Sigmoid colon (tissue), 7 donors: Measurements from ENCODE around the gene SHROOM4. TPM values are rescaled to one million over a fixed set of nuclear protein-coding genes. Genes with fewer than 3 reads are reported as not detected.

Experiments
- DNase-seq: peaks from one replicate; pipeline ENCODE4 v3.0.0-alpha.2; 2019
- H3K27ac ChIP-seq, 4 donors: fragments of 200-600 bp; sonication (generic); one replicate each; pipeline ENCODE4 v1.5.1; 2016 to 2019; ENCODE audit warnings: mild to moderate bottlenecking in 1 of 4
- H3K27me3 ChIP-seq, 3 donors: fragments of 200-600 bp; sonication (generic); one replicate each; pipeline ENCODE4 v1.5.1; 2019; ENCODE audit warnings: mild to moderate bottlenecking in 1 of 3
- H3K36me3 ChIP-seq, 4 donors: fragments of 200-600 bp; sonication (generic); one replicate each; pipeline ENCODE4 v1.5.1; 2016 to 2019
- H3K4me1 ChIP-seq, 4 donors: fragments of 200-600 bp; sonication (generic); one replicate each; pipeline ENCODE4 v1.5.1; 2017 to 2019
- H3K4me3 ChIP-seq, 4 donors: fragments of 200-600 bp; sonication (generic); one replicate each; pipeline ENCODE4 v1.5.1; 2017 to 2019; ENCODE audit warnings: mild to moderate bottlenecking in 2 of 4, moderate library complexity in 1 of 4
- H3K9me3 ChIP-seq, 4 donors: fragments of 200-600 bp in 3 of 4; sonication (generic) in 3 of 4; one replicate each; pipeline versions ENCODE4 v1.5.1 to v1.6.1; 2013 to 2019
- EP300 ChIP-seq, 4 donors: sonication (generic); formaldehyde crosslinking; IDR thresholded peaks; one replicate each; pipeline ENCODE4 v1.6.1; 2017; ENCODE audit warnings: antibody characterized with exemption in 4 of 4
- POLR2A ChIP-seq, 2 donors: fragments of 450-650 bp; IDR thresholded peaks; one replicate each; pipeline ENCODE4 v1.6.1; 2016; ENCODE audit warnings: antibody characterized with exemption in 2 of 2, mild to moderate bottlenecking in 2 of 2, moderate library complexity in 2 of 2
- POLR2AphosphoS5 ChIP-seq, 4 donors: sonication (generic); formaldehyde crosslinking; IDR thresholded peaks; one replicate each; pipeline ENCODE4 v1.6.1; 2017; ENCODE audit warnings: antibody characterized with exemption in 4 of 4
- WGBS, 2 donors: extraction: QIAGEN DNeasy Blood & Tissue Kit; methylation state at CpG; one replicate each; pipeline ENCODE4 v1.1.7; 2013; 5-methylcytosine and 5-hydroxymethylcytosine counted together
- intact Hi-C: fragments of 100-400 bp; cut with DNase I; formaldehyde crosslinking; loops from one replicate; pipeline ENCODE4 v1.15.1; 2023
- polyA plus RNA-seq, 3 donors: library from polyadenylated mRNA; stranded (reverse); fragments of 200-250 nt; gene quantifications; one replicate each; pipeline ENCODE4 v1.2.3, GENCODE V29; 2013
- total RNA-seq, 4 donors: library from RNA; depleted of rRNA; stranded (reverse); fragments of >200 nt; gene quantifications; one replicate each; pipeline ENCODE4 v1.1.0, GENCODE V29; 2016
- TF ChIP-seq, protein P1 (sequence below), 4 experiments: fragments of 450-650 bp in 3 of 4; fragments of 200-600 bp in 1 of 4; IDR thresholded peaks; one replicate each; pipeline ENCODE4 v1.5.1; 2016 to 2019; ENCODE audit warnings: antibody characterized with exemption in 4 of 4, mild to moderate bottlenecking in 3 of 4, moderate library complexity in 2 of 4
- donor health status: healthy with polysubstance abuse.
- donor health status: Bipolar disorder and iron deficiency.
- donor health status: healthy.

Gene SHROOM4
- total and polyA plus RNA-seq, 7 donors = 0.46 to 6.1 (median 3.3) TPM; not detected in 1

DNA sequence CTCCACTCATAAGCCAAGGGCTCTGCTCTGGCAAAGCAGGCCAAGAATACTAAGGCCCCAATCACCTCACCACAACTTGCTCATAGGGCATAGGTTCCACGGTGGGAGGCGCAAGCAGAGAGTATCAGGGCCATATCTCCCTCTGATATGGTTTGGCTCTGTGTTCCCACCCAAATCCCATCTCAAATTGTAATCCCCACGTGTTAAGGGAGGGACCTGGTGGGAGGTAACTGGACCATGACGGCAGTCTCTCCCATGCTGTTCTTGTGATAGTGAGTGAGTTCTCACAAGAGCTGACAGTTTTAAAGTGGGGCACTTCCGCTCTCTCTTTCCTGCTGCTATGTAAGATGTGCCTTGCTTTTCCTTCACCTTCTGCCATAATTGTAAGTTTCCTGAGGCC, 88.7 kb downstream of the SHROOM4 start:
- WGBS, 2 donors = 94 to 95% methylated on average over 5 of the region's 5 CpGs
- no peak overlapping the region for H3K27ac ChIP-seq
- no peak overlapping the region for H3K4me3 ChIP-seq
- intact Hi-C loops = no loop called here
- DNase-seq = no peak
- no peak for TF ChIP-seq POLR2A (IDR thresholded peaks at IDR 0.05)
- TF ChIP-seq EP300 (IDR thresholded peaks at IDR 0.05) = no peak
- TF ChIP-seq, protein P1, sequence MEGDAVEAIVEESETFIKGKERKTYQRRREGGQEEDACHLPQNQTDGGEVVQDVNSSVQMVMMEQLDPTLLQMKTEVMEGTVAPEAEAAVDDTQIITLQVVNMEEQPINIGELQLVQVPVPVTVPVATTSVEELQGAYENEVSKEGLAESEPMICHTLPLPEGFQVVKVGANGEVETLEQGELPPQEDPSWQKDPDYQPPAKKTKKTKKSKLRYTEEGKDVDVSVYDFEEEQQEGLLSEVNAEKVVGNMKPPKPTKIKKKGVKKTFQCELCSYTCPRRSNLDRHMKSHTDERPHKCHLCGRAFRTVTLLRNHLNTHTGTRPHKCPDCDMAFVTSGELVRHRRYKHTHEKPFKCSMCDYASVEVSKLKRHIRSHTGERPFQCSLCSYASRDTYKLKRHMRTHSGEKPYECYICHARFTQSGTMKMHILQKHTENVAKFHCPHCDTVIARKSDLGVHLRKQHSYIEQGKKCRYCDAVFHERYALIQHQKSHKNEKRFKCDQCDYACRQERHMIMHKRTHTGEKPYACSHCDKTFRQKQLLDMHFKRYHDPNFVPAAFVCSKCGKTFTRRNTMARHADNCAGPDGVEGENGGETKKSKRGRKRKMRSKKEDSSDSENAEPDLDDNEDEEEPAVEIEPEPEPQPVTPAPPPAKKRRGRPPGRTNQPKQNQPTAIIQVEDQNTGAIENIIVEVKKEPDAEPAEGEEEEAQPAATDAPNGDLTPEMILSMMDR (IDR thresholded peaks at IDR 0.05) = no peak
- no peak for TF ChIP-seq POLR2AphosphoS5 (IDR thresholded peaks at IDR 0.05)
- H3K4me1 ChIP-seq = no peaks in the 10 kb centered on the region
- H3K36me3 ChIP-seq = no peaks in the 10 kb centered on the region
- H3K9me3 ChIP-seq = no peaks in the 10 kb centered on the region
- no peaks in the 10 kb centered on the region for H3K27me3 ChIP-seq

DNA sequence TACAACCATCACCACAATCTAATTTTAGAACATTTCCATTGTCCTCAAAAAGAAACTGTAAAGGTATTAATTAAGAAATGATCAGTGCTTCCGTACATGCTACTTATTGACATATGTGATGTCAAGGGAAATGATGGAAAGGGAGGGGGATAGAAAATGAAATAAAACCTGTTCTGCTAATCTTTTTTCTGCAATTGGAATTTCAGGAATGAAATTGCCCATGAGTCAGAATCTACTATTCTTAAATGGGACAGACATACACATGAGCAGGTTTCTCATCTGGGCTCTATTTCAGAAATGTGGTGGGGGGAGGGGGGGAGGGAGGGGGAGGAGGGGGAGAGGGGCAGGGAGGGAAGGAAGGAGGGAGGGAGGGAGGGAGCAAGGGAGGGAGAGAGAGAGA, 91.0 kb downstream of the SHROOM4 start:
- no peaks in the 10 kb centered on the region for H3K36me3 ChIP-seq
- 63 to 90% methylated on average over 1 of the region's 1 CpG for WGBS, 2 donors
- no peaks in the 10 kb centered on the region for H3K4me1 ChIP-seq
- H3K4me3 ChIP-seq = no peak overlapping the region
- TF ChIP-seq EP300 (IDR thresholded peaks at IDR 0.05) (no peak), POLR2A (IDR thresholded peaks at IDR 0.05) (no peak), POLR2AphosphoS5 (IDR thresholded peaks at IDR 0.05) (no peak)
- TF ChIP-seq, protein P1 (IDR thresholded peaks at IDR 0.05) = no peak
- intact Hi-C loops = no loop called here
- H3K27ac ChIP-seq = no peak overlapping the region
- no peak for DNase-seq
- no peaks in the 10 kb centered on the region for H3K27me3 ChIP-seq
- H3K9me3 ChIP-seq = no peaks in the 10 kb centered on the region

DNA sequence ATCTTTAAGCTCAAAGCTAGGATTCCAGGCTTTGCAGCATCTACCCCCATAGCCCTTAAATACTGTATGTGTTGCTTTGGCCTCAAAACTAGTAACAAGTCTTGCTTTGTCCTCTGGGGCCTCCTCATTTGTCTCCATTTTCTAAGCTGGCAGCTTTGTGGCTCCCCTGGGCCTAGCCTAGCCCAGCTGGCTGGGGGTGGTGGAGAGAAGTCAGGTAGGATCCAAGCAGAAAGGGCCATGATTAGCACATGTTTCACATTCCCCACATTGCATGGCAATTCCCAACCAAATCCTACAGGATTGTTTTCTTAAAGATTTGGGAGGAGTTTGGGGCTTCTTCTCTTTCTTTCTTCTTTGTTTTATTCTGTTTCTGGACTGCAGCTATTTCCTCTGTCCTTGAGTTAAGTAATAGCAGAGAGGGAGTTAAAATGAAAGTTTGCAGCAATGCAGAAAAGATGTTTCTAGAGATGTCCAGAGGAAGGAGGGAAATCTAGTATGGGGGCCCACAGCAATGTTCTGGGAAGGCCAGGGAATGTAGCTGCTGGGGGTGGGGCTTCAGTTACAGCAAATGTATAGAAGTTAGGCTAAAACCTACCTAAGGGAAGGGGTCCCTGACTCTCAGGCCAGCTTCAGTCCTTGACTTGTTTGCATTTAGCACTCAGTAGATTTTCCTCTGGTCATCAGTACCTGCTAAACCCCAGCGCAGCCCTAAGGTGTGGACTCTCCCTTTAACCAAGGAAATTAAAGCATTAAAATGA, 92.1 kb downstream of the SHROOM4 start:
- Histone ChIP-seq H3K27ac (no peak overlapping the region), H3K36me3 (no peaks in the 10 kb centered on the region), H3K9me3 (no peaks in the 10 kb centered on the region), H3K27me3 (no peaks in the 10 kb centered on the region), H3K4me3 (no peak overlapping the region), H3K4me1 (no peaks in the 10 kb centered on the region)
- no peak for DNase-seq
- 97 to 100% methylated on average over 1 of the region's 1 CpG for WGBS, 2 donors
- intact Hi-C loops = no loop called here
- TF ChIP-seq POLR2AphosphoS5 (IDR thresholded peaks at IDR 0.05) (no peak), POLR2A (IDR thresholded peaks at IDR 0.05) (no peak), EP300 (IDR thresholded peaks at IDR 0.05) (no peak)
- TF ChIP-seq, protein P1 (IDR thresholded peaks at IDR 0.05) = no peak

DNA sequence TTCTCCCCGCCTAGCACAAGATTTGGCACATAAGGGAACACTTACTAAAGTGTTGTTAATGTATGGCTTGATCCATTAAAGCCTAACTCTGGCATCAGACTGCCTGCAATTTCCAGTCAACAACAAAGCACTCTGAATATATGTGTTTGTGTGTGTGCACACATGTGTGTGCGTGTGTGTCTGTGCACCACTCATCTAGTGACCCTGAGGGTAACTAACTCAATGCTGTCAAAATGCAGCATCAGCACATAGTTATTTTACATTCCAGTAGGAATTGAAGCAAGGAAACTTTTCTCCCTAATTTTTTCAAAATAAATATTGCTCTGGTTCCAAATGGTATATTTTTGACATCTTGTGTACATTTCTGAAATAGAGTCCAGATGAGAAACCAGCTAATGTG, 94.4 kb downstream of the SHROOM4 start:
- 78% methylated on average over 2 of the region's 2 CpGs for WGBS, 2 donors

More for the DNA sequence above, 94.4 kb downstream of the SHROOM4 start:
- Histone ChIP-seq H3K27me3 (no peaks in the 10 kb centered on the region), H3K4me1 (no peaks in the 10 kb centered on the region), H3K4me3 (no peak overlapping the region), H3K27ac (no peak overlapping the region), H3K9me3 (no peaks in the 10 kb centered on the region), H3K36me3 (no peaks in the 10 kb centered on the region)
- TF ChIP-seq, protein P1 (IDR thresholded peaks at IDR 0.05) = no peak
- TF ChIP-seq EP300 (IDR thresholded peaks at IDR 0.05) (no peak), POLR2A (IDR thresholded peaks at IDR 0.05) (no peak), POLR2AphosphoS5 (IDR thresholded peaks at IDR 0.05) (no peak)
- no peak for DNase-seq
- intact Hi-C loops = no loop called here
